PC-3 (cell line): ENCODE data around the gene KISS1R. TPM values are rescaled to one million over a fixed set of nuclear protein-coding genes. Genes with fewer than 3 reads are reported as not detected.
A peak's percentile ranks its signal among the peaks of the same experiment; 100 is the strongest.

Source experiments
- ATAC-seq: fragments of 200-7000 bp; cut with Tn5 transposase; 2 replicates; pipeline ENCODE4 v1.9.1; 2020; ENCODE audit warnings: mild to moderate bottlenecking, moderate library complexity
- BruUV-seq: library from RNA; stranded (reverse); fragments of 400-500 nt; replicated peaks from 2 replicates; lab custom pipeline; 2021; lab: Mats Ljungman, UMichigan
- CTCF ChIA-PET: fragments of 300-600 bp; sonication (Branson Sonifier 250); formaldehyde crosslinking; loops from one replicate; lab custom pipeline; 2022; ENCODE audit warnings: antibody characterized with exemption; lab: Charles Lee
- POLR2A ChIA-PET: fragments of 300-600 bp; sonication (Branson Sonifier 250); formaldehyde crosslinking; loops from one replicate; lab custom pipeline; 2022; ENCODE audit warnings: antibody characterized with exemption; ENCODE audit not compliant: unreplicated experiment; lab: Charles Lee
- DNase-seq: peaks from one replicate; pipeline ENCODE4 v3.0.0-alpha.2; 2015
- H2AFZ ChIP-seq: fragments of 300-600 bp; sonication (generic); 2 replicates; pipeline ENCODE4 v1.6.0; 2016; ENCODE audit warnings: antibody characterized with exemption, low read length
- H3F3A ChIP-seq: fragments of 300-600 bp; sonication (generic); one replicate; pipeline ENCODE4 v1.6.0; 2017; ENCODE audit warnings: antibody characterized with exemption, low read length, control low read depth, mild to moderate bottlenecking; ENCODE audit not compliant: unreplicated experiment
- H3K27ac ChIP-seq: fragments of 300-600 bp; sonication (generic); 2 replicates; pipeline ENCODE4 v1.5.1; 2016; ENCODE audit warnings: mild to moderate bottlenecking, low read length
- H3K27me3 ChIP-seq: fragments of 300-600 bp; sonication (generic); 2 replicates; pipeline ENCODE4 v1.6.1; 2016; ENCODE audit warnings: low read length, mixed read lengths
- H3K36me3 ChIP-seq: fragments of 300-600 bp; sonication (generic); 2 replicates; pipeline ENCODE4 v1.6.1; 2016; ENCODE audit warnings: low read depth, mixed run types, low read length, mixed read lengths
- H3K4me1 ChIP-seq: fragments of 300-600 bp; sonication (generic); 2 replicates; pipeline ENCODE4 v1.5.1; 2016; ENCODE audit warnings: low read length; ENCODE audit not compliant: insufficient read depth
- H3K4me2 ChIP-seq: fragments of 300-600 bp; sonication (generic); 2 replicates; pipeline ENCODE4 v1.6.0; 2016; ENCODE audit warnings: low read length
- H3K4me3 ChIP-seq: fragments of 300-600 bp; sonication (generic); 2 replicates; pipeline ENCODE4 v1.5.1; 2016; ENCODE audit warnings: mild to moderate bottlenecking, low read length, mixed read lengths
- H3K79me2 ChIP-seq: fragments of 300-600 bp; sonication (generic); 2 replicates; pipeline ENCODE4 v1.6.1; 2017; ENCODE audit warnings: low read length, mixed read lengths
- H3K9ac ChIP-seq: fragments of 300-600 bp; sonication (generic); 2 replicates; pipeline ENCODE4 v1.6.0; 2016; ENCODE audit warnings: mild to moderate bottlenecking, low read length
- H3K9me2 ChIP-seq: fragments of 300-600 bp; sonication (generic); replicated peaks from 2 replicates; pipeline ENCODE4 v1.6.1; 2016; ENCODE audit warnings: mixed run types, low read length, mixed read lengths
- H3K9me3 ChIP-seq: fragments of 300-600 bp; sonication (generic); 2 replicates; pipeline ENCODE4 v1.6.1; 2016; ENCODE audit warnings: low read length, mixed read lengths
- H4K20me1 ChIP-seq: fragments of 300-600 bp; sonication (generic); 2 replicates; pipeline ENCODE4 v1.6.1; 2016; ENCODE audit warnings: low read length, mixed read lengths
- EZH2 ChIP-seq: fragments of 300-600 bp; sonication (generic); IDR thresholded peaks from one replicate; pipeline ENCODE4 v1.6.1; 2017; ENCODE audit warnings: antibody characterized with exemption, mild to moderate bottlenecking, low read length; ENCODE audit not compliant: unreplicated experiment
- EZH2phosphoT487 ChIP-seq: fragments of 300-600 bp; sonication (generic); IDR thresholded peaks from 2 replicates; pipeline ENCODE4 v1.6.1; 2018; ENCODE audit warnings: mild to moderate bottlenecking, antibody characterized with exemption, low read length, borderline replicate concordance
- intact Hi-C: fragments of 100-400 bp; cut with micrococcal nuclease; formaldehyde crosslinking; loops from 2 replicates; pipeline ENCODE4 v1.9.0; 2023
- total RNA-seq: library from RNA; depleted of rRNA; stranded (reverse); fragments of >200 nt; gene quantifications from 2 replicates; pipeline ENCODE4 v1.2.3, GENCODE V29; 2014
- TF ChIP-seq, protein P1 (sequence below): fragments of 300-600 bp; sonication (generic); conservative IDR thresholded peaks from 2 replicates; pipeline ENCODE4 v1.5.1; 2017; ENCODE audit warnings: antibody characterized with exemption, low read depth, mild to moderate bottlenecking, low read length

KISS1R gene
- total RNA-seq, 1 experiment from 2014 or later = 3.9 TPM

DNA sequence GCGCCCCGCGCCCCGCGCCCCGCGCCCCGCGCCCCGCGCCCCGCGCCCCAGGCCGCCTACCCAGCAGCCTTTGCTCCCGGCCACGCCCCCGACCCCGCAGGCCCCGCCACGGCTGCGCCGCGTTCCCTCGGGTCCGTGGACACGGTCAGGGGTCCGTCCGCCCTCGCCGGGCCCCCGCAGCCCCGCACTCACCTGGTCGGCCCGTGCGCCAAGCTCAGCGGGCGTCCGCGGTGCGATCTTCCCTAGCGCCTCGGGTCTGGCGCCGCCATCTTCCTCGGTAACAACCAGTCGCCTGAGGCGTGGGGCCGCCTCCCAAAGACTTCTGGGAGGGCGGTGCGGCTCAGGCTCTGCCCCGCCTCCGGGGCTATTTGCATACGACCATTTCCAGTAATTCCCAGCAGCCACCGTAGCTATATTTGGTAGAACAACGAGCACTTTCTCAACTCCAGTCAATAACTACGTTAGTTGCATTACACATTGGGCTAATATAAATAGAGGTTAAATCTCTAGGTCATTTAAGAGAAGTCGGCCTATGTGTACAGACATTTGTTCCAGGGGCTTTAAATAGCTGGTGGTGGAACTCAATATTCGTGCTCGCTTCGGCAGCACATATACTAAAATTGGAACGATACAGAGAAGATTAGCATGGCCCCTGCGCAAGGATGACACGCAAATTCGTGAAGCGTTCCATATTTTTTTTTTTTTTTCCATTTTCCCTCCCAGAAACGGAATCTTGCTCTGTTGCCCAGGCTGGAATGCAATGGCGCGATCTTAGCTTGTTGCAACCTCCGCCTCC is 24.0 kb upstream of the KISS1R start, which contains the start of the genes MED16 and RNU6-9:
TSS of gene MED16 (minus strand) at position 294 of the 796 bp plus-strand sequence. CDS start 2,056 bp downstream, outside the sequence.
TSS of gene RNU6-9 (plus strand) at position 591 of the 796 bp plus-strand sequence.
- Histone ChIP-seq H3F3A (peaks cover 3% of the 10 kb centered on the region), H3K79me2 (peaks cover 15% of the 10 kb centered on the region), H3K9me3 (no peaks in the 10 kb centered on the region), H4K20me1 (no peaks in the 10 kb centered on the region), H3K9me2 (no peaks in the 10 kb centered on the region), H3K27me3 (no peaks in the 10 kb centered on the region), H3K9ac (peak within 1 kb of the TSS; percentile 93), H3K4me2 (peak within 1 kb of the TSS; percentile 86), H3K36me3 (no peaks in the 10 kb centered on the region), H3K4me1 (no peaks in the 10 kb centered on the region), H3K4me3 (peak within 1 kb of the TSS; percentile 84), H2AFZ (peak within 1 kb of the TSS; percentile 81), H3K27ac (peak within 1 kb of the TSS; percentile 69)
- DNase-seq (peak; percentile 91), ATAC-seq (peak; percentile 90)
- TF ChIP-seq, protein P1, sequence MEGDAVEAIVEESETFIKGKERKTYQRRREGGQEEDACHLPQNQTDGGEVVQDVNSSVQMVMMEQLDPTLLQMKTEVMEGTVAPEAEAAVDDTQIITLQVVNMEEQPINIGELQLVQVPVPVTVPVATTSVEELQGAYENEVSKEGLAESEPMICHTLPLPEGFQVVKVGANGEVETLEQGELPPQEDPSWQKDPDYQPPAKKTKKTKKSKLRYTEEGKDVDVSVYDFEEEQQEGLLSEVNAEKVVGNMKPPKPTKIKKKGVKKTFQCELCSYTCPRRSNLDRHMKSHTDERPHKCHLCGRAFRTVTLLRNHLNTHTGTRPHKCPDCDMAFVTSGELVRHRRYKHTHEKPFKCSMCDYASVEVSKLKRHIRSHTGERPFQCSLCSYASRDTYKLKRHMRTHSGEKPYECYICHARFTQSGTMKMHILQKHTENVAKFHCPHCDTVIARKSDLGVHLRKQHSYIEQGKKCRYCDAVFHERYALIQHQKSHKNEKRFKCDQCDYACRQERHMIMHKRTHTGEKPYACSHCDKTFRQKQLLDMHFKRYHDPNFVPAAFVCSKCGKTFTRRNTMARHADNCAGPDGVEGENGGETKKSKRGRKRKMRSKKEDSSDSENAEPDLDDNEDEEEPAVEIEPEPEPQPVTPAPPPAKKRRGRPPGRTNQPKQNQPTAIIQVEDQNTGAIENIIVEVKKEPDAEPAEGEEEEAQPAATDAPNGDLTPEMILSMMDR = no peak
- TF ChIP-seq EZH2 (no peak), EZH2phosphoT487 (no peak)
- intact Hi-C loops = no loop called here
- TSS peak; percentile 100 for BruUV-seq
- POLR2A ChIA-PET = no interaction called here
- CTCF ChIA-PET = no interaction called here

GRCh38 chr19:896434-896833 is 20.7 kb upstream of the KISS1R start:
- no peak overlapping the region for H3K9ac ChIP-seq
- POLR2A ChIA-PET = no interaction called here
- H3K4me3 ChIP-seq = no peak overlapping the region
- H3K9me3 ChIP-seq = no peaks in the 10 kb centered on the region
- H3K27ac ChIP-seq = no peak overlapping the region
- no peak overlapping the region for H2AFZ ChIP-seq
- H4K20me1 ChIP-seq = no peaks in the 10 kb centered on the region
- no peaks in the 10 kb centered on the region for H3K36me3 ChIP-seq
- BruUV-seq = no TSS peak
- intact Hi-C loops = no loop called here
- no peaks in the 10 kb centered on the region for H3K9me2 ChIP-seq
- no peak overlapping the region for H3K4me2 ChIP-seq
- H3K27me3 ChIP-seq = no peaks in the 10 kb centered on the region
- H3F3A ChIP-seq = peaks cover 3% of the 10 kb centered on the region
- H3K4me1 ChIP-seq = no peaks in the 10 kb centered on the region
- no peak for DNase-seq
- TF ChIP-seq, protein P1 = no peak
- TF ChIP-seq EZH2phosphoT487 (no peak), EZH2 (no peak)
- peaks cover 9% of the 10 kb centered on the region for H3K79me2 ChIP-seq
- no peak for ATAC-seq
- CTCF ChIA-PET = no interaction called here

- Histone ChIP-seq H3K9me3 (no peaks in the 10 kb centered on the region), H3K79me2 (peaks cover 6% of the 10 kb centered on the region), H3K9ac (no peak overlapping the region), H3F3A (peaks cover 3% of the 10 kb centered on the region), H2AFZ (no peak overlapping the region), H4K20me1 (no peaks in the 10 kb centered on the region), H3K27ac (no peak overlapping the region), H3K9me2 (no peaks in the 10 kb centered on the region), H3K27me3 (no peaks in the 10 kb centered on the region), H3K36me3 (no peaks in the 10 kb centered on the region), H3K4me2 (no peak overlapping the region), H3K4me1 (no peaks in the 10 kb centered on the region), H3K4me3 (no peak overlapping the region)
- ChIA-PET CTCF (no interaction called here), POLR2A (no interaction called here)
- intact Hi-C loops = no loop called here
- ATAC-seq (no peak), DNase-seq (no peak)
- TF ChIP-seq, protein P1 = no peak
- no peak for TF ChIP-seq EZH2phosphoT487
- TF ChIP-seq EZH2 = no peak
- no TSS peak for BruUV-seq
These were observed 20.1 kb upstream of the KISS1R start for GRCh38 chr19:896999-897398.
